Right atrium auricular region (tissue), 2 donors: ENCODE measurements around the gene TTC28. TPM values are rescaled to one million over a fixed set of nuclear protein-coding genes. Genes with fewer than 3 reads are reported as not detected.

Experiments
- DNase-seq: peaks from one replicate; pipeline ENCODE4 v3.0.0-alpha.2; 2019; ENCODE audit warnings: low spot score
- H3K27ac ChIP-seq, 2 donors: fragments of 200-600 bp; sonication (generic); 1 replicate in 1 of 2; 2 replicates in 1 of 2; pipeline ENCODE4 v1.5.1; 2016 to 2019
- H3K27me3 ChIP-seq, 2 donors: fragments of 200-600 bp; sonication (generic); one replicate each; pipeline versions ENCODE4 v1.5.1 to v1.6.0; 2017 to 2019
- H3K36me3 ChIP-seq: fragments of 200-600 bp; sonication (generic); one replicate; pipeline ENCODE4 v1.5.1; 2016
- H3K4me1 ChIP-seq, 2 donors: fragments of 200-600 bp; sonication (generic); one replicate each; pipeline versions ENCODE4 v1.5.1 to v1.6.0; 2017 to 2019
- H3K4me3 ChIP-seq, 2 donors: fragments of 200-600 bp; sonication (generic); 1 replicate in 1 of 2; 2 replicates in 1 of 2; pipeline ENCODE4 v1.5.1; 2017 to 2019; ENCODE audit warnings: mild to moderate bottlenecking in 1 of 2, moderate library complexity in 1 of 2
- H3K9me3 ChIP-seq, 2 donors: fragments of 200-600 bp; sonication (generic); one replicate each; pipeline ENCODE4 v1.5.1; 2019
- total RNA-seq, 2 donors: library from RNA; depleted of rRNA; stranded (reverse); fragments of >200 nt; gene quantifications; one replicate each; pipeline ENCODE4 v1.1.0, GENCODE V29; 2016
- TF ChIP-seq, protein P1 (sequence below), 2 donors: fragments of 200-600 bp; sonication (generic); IDR thresholded peaks; one replicate each; pipeline ENCODE4 v1.5.1; 2019; ENCODE audit warnings: antibody characterized with exemption in 2 of 2

TTC28 gene
- total RNA-seq, 2 donors from 2014 or later: 22.1 to 22.3 TPM

DNA sequence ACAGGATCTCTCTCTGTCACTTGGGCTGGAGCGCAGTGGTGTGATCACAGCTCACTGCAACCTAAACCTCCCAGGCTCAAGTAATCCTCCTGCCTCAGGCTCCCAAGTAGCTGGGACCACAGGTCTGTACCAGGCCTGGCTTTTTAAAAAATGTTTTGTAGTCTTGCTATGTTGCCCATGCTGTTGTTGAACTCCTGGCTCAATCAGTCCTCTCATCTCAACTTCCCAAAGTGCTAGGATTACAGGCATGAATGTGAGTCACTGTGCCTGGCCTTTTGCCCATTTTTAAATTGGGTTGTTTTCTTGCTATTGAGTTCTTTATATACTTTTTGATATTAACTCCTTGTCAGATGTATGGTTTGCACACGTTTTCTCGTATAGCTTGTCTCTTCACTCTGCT lies 727.5 kb downstream of the TTC28 start:
- H3K27me3 ChIP-seq: no peaks in the 10 kb centered on the region
- H3K9me3 ChIP-seq: no peaks in the 10 kb centered on the region
- no peak overlapping the region for H3K27ac ChIP-seq
- no peak overlapping the region for H3K4me3 ChIP-seq
- H3K36me3 ChIP-seq: no peaks in the 10 kb centered on the region
- peaks cover 0 to 8% of the 10 kb centered on the region in 2 donors for H3K4me1 ChIP-seq
- DNase-seq: no peak
- TF ChIP-seq, protein P1, sequence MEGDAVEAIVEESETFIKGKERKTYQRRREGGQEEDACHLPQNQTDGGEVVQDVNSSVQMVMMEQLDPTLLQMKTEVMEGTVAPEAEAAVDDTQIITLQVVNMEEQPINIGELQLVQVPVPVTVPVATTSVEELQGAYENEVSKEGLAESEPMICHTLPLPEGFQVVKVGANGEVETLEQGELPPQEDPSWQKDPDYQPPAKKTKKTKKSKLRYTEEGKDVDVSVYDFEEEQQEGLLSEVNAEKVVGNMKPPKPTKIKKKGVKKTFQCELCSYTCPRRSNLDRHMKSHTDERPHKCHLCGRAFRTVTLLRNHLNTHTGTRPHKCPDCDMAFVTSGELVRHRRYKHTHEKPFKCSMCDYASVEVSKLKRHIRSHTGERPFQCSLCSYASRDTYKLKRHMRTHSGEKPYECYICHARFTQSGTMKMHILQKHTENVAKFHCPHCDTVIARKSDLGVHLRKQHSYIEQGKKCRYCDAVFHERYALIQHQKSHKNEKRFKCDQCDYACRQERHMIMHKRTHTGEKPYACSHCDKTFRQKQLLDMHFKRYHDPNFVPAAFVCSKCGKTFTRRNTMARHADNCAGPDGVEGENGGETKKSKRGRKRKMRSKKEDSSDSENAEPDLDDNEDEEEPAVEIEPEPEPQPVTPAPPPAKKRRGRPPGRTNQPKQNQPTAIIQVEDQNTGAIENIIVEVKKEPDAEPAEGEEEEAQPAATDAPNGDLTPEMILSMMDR (IDR thresholded peaks at IDR 0.05): no peak

DNA sequence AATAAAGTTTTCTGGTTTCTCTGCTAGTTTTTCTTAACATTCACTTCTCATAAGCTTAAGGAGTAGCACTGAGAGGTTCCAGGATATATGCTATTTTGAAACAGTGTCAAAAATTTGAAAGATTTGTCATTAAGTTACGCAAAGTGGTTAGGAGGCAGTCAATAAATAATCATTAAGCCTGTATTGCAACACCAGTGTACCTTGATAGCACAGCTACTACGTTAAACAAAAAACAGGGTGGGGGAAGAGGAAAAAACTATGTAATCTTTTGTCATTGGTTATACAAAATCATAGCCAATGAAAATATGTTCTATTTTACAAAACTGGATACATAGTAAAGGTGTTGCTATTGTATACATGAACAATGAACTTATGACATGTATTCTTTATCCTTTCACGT lies 730.2 kb downstream of the TTC28 start:
- Histone ChIP-seq H3K4me3 (no peak overlapping the region), H3K4me1 (peaks cover 0 to 8% of the 10 kb centered on the region in 2 donors), H3K27me3 (no peaks in the 10 kb centered on the region), H3K36me3 (no peaks in the 10 kb centered on the region), H3K9me3 (no peaks in the 10 kb centered on the region), H3K27ac (no peak overlapping the region)
- TF ChIP-seq, protein P1 (IDR thresholded peaks at IDR 0.05): no peak
- no peak for DNase-seq

DNA sequence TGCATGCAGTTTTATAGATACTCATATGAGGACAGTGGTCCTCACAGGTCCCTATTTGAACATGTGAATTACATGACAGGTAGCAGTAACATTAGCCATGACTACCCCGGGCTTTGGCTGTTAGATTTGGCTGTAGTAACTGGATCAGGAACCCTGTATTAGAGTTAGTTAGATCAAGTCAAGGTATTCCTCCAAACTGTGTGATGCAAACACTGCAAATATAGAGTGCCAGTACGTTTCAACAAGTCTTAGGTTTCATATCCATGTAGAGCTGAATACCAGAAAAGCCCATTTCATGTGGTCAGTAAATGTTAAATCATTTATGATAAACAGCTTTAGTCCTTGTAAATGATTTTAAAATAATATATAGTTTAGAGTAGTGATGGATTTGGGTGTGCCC lies 731.1 kb downstream of the TTC28 start:
- H3K36me3 ChIP-seq: no peaks in the 10 kb centered on the region
- DNase-seq: no peak
- H3K9me3 ChIP-seq: no peaks in the 10 kb centered on the region
- H3K27me3 ChIP-seq: no peaks in the 10 kb centered on the region
- TF ChIP-seq, protein P1 (IDR thresholded peaks at IDR 0.05): no peak
- H3K27ac ChIP-seq: no peak overlapping the region
- no peak overlapping the region for H3K4me3 ChIP-seq
- peaks cover 0 to 8% of the 10 kb centered on the region in 2 donors for H3K4me1 ChIP-seq

DNA sequence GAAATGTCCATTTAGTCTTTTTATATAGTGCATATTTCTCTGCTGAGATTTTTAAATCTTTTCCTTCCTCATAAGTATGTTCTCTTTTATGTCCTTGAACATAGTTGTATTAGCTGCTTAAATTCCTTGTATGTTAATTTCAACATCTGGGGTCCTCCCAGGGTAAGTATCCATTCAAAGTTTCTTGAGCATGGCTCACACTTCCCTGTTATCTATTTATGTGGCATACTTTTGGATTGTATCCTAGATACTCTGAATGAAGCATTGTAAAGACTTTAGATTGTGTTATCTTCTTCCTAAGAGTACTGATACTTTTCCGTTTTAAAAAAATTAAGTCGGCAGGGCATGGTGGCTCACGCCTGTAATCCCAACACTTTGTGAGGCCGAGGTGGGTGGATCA lies 732.2 kb downstream of the TTC28 start:
- H3K9me3 ChIP-seq: no peaks in the 10 kb centered on the region

DNA sequence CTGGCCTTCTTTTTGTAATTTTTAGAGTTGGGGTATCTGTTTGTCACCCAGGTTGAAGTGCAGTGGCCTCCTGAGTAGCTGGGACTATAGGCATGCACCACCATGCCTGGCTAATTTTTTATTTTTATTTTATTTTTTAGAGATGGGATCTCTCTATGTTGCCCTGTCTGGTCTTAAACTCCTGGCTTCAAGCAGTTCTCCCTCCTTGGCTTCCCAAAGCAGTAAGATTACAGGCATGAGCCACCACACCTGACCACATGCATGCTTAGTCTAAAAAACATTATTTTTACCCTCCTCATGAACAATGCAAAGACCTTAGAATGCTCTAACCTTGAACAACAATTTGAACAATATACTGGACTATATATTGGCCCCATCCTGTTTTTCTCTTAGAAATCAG lies 738.5 kb downstream of the TTC28 start:
- Histone ChIP-seq H3K27me3 (no peaks in the 10 kb centered on the region), H3K9me3 (no peaks in the 10 kb centered on the region), H3K27ac (no peak overlapping the region), H3K4me3 (no peak overlapping the region), H3K36me3 (no peaks in the 10 kb centered on the region), H3K4me1 (no peaks in the 10 kb centered on the region)
- DNase-seq: no peak
- TF ChIP-seq, protein P1 (IDR thresholded peaks at IDR 0.05): no peak

More for the DNA sequence above, 732.2 kb downstream of the TTC28 start:
- Histone ChIP-seq H3K27me3 (no peaks in the 10 kb centered on the region), H3K4me3 (no peak overlapping the region), H3K36me3 (no peaks in the 10 kb centered on the region), H3K4me1 (peaks cover 0 to 7% of the 10 kb centered on the region in 2 donors), H3K27ac (no peak overlapping the region)
- TF ChIP-seq, protein P1 (IDR thresholded peaks at IDR 0.05): no peak
- no peak for DNase-seq

DNA sequence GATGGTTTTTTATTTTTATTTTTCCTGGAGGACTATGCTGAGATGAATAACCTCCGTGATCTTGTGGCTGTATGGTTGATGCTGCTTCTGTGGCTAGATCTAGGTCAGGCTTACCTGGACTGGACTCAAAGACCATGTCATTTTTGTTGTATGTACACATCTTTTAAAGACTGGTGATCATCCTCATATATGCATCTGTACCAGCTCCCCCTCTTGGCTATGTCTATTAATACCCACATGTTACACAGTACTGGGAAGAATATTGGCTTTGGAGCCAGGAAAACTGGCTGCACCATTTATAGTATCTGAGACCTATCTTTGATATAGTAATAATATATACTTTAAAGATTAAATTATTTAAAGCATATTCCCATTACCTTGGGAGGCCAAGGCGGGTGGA lies 742.2 kb downstream of the TTC28 start:
- Histone ChIP-seq H3K9me3 (no peaks in the 10 kb centered on the region), H3K27ac (no peak overlapping the region), H3K36me3 (no peaks in the 10 kb centered on the region), H3K4me1 (no peaks in the 10 kb centered on the region), H3K27me3 (no peaks in the 10 kb centered on the region), H3K4me3 (no peak overlapping the region)
- DNase-seq: no peak
- TF ChIP-seq, protein P1 (IDR thresholded peaks at IDR 0.05): no peak
